Liver (tissue), 3 donors: ENCODE results near the gene AHI1.

ENCODE experiments used
- CTCF ChIP-seq: fragments of 150-350 bp; IDR thresholded peaks from 2 replicates; pipeline ENCODE4 v1.5.1; 2017; ENCODE audit warnings: improper control_type of control experiment, low read depth, low read length; ENCODE audit not compliant: missing input control
- EGR1 ChIP-seq, 2 donors: IDR thresholded peaks; 2 replicates each; pipeline ENCODE4 v1.6.1; 2016 to 2018; ENCODE audit warnings: antibody characterized with exemption in 2 of 2, low read depth in 2 of 2
- GABPA ChIP-seq, 2 donors: IDR thresholded peaks in 1 of 2; conservative IDR thresholded peaks in 1 of 2; 2 replicates each; pipeline ENCODE4 v1.6.1; 2016; ENCODE audit warnings: antibody characterized with exemption in 2 of 2, mild to moderate bottlenecking in 1 of 2, moderate library complexity in 1 of 2
- JUND ChIP-seq, 2 donors: IDR thresholded peaks; 2 replicates each; pipeline ENCODE4 v1.6.1; 2016; ENCODE audit warnings: antibody characterized with exemption in 2 of 2
- NR2F2 ChIP-seq: IDR thresholded peaks from 2 replicates; pipeline ENCODE4 v1.6.1; 2016; ENCODE audit warnings: antibody characterized with exemption
- RAD21 ChIP-seq, 2 donors: IDR thresholded peaks; 2 replicates each; pipeline ENCODE4 v1.6.1; 2016; ENCODE audit warnings: antibody characterized with exemption in 2 of 2, mild to moderate bottlenecking in 2 of 2
- TAF1 ChIP-seq: conservative IDR thresholded peaks from 2 replicates; pipeline ENCODE4 v1.6.1; 2016; ENCODE audit warnings: antibody characterized with exemption, mild to moderate bottlenecking
- YY1 ChIP-seq: IDR thresholded peaks from 2 replicates; pipeline ENCODE4 v1.6.1; 2016; ENCODE audit warnings: antibody characterized with exemption, mild to moderate bottlenecking
- ZBTB33 ChIP-seq: IDR thresholded peaks from 2 replicates; pipeline ENCODE4 v1.6.1; 2016; ENCODE audit warnings: antibody characterized with exemption
- TF ChIP-seq, protein P1 (sequence below): IDR thresholded peaks from 2 replicates; pipeline ENCODE4 v1.6.1; 2016; ENCODE audit warnings: antibody characterized with exemption, mild to moderate bottlenecking
- TF ChIP-seq, protein P2 (sequence below): IDR thresholded peaks from 2 replicates; pipeline ENCODE4 v1.6.1; 2016; ENCODE audit warnings: antibody characterized with exemption
- donor health status: healthy.
- donor health status: healthy.

DNA sequence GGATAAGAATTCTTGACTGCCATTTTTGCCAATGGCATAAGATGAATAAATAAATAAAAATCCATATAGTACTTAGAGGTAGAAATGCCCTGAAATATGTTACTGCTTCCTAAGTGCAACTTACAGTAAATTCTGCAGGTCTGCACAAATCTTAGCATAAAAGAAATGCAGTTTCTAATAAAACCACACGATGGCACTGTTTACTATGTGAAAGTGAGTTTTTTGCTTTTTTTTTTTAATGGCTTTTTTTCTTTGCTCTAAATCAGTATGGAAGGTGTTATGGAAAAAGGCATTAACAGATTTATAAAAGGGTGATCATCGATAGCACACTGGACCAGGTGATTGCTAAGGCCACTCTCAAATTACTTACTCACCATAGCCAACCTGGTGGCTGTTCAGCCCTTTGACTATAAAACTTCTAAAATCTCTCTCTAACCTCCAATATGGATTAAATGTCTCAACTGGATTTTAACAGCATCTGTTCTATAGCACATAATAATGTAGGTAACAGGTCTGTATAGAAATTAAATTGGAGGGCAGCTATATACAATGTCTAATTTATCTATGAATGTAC lies 45.8 kb downstream of the AHI1 start:
- TF ChIP-seq CTCF (peak; percentile 73), ZBTB33 (no peak), YY1 (no peak), EGR1 (IDR thresholded peaks at IDR 0.05; ENCODE audit: low read depth in 2 of 2) (no peak), RAD21 (IDR thresholded peaks at IDR 0.05) (peak; percentile 85), NR2F2 (no peak), JUND (IDR thresholded peaks at IDR 0.05) (no peak), GABPA (IDR thresholded peaks at IDR 0.05 in 1 of 2, conservative IDR thresholded peaks at IDR 0.05 in 1 of 2) (no peak), TAF1 (no peak)
- TF ChIP-seq, protein P1, sequence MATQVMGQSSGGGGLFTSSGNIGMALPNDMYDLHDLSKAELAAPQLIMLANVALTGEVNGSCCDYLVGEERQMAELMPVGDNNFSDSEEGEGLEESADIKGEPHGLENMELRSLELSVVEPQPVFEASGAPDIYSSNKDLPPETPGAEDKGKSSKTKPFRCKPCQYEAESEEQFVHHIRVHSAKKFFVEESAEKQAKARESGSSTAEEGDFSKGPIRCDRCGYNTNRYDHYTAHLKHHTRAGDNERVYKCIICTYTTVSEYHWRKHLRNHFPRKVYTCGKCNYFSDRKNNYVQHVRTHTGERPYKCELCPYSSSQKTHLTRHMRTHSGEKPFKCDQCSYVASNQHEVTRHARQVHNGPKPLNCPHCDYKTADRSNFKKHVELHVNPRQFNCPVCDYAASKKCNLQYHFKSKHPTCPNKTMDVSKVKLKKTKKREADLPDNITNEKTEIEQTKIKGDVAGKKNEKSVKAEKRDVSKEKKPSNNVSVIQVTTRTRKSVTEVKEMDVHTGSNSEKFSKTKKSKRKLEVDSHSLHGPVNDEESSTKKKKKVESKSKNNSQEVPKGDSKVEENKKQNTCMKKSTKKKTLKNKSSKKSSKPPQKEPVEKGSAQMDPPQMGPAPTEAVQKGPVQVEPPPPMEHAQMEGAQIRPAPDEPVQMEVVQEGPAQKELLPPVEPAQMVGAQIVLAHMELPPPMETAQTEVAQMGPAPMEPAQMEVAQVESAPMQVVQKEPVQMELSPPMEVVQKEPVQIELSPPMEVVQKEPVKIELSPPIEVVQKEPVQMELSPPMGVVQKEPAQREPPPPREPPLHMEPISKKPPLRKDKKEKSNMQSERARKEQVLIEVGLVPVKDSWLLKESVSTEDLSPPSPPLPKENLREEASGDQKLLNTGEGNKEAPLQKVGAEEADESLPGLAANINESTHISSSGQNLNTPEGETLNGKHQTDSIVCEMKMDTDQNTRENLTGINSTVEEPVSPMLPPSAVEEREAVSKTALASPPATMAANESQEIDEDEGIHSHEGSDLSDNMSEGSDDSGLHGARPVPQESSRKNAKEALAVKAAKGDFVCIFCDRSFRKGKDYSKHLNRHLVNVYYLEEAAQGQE, result no peak
- TF ChIP-seq, protein P2, sequence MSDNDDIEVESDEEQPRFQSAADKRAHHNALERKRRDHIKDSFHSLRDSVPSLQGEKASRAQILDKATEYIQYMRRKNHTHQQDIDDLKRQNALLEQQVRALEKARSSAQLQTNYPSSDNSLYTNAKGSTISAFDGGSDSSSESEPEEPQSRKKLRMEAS, result no peak
